DND-41 (cell line): Measurements from ENCODE around the gene CDK11B.
"Not testable (repeated sequence)": the region's sequence is repeated elsewhere in the genome, so short reads cannot be mapped to it uniquely, and the experiment has no call there.

ENCODE experiments used
- CTCF ChIP-seq: IDR thresholded peaks from 2 replicates; pipeline ENCODE4 v1.5.1; 2012; ENCODE audit warnings: borderline replicate concordance, low read length, moderate library complexity, mild to moderate bottlenecking; ENCODE audit not compliant: poor library complexity, severe bottlenecking; ENCODE audit errors: extremely low read depth
- EZH2 ChIP-seq: IDR thresholded peaks from 3 replicates; pipeline ENCODE4 v1.6.1; 2012; ENCODE audit warnings: borderline replicate concordance, low read depth, mild to moderate bottlenecking, moderate library complexity, low read length, inconsistent platforms; ENCODE audit not compliant: severe bottlenecking

- not testable (repeated sequence) for TF ChIP-seq CTCF, EZH2
These were observed 21.3 kb downstream of the CDK11B start for GRCh38 chr1:1637479-1637875.
